IMR-90 (cell line): ENCODE data around the gene PPP1R9B. TPM values are rescaled to one million over a fixed set of nuclear protein-coding genes. Genes with fewer than 3 reads are reported as not detected.

ENCODE experiments used
- ATAC-seq: fragments of 200-7000 bp; cut with Tn5 transposase; 2 replicates; pipeline ENCODE4 v1.9.1; 2020; ENCODE audit warnings: low read depth, mild to moderate bottlenecking, moderate library complexity
- BruUV-seq: library from RNA; stranded (reverse); fragments of 400-500 nt; replicated peaks from 2 replicates; lab custom pipeline; 2021; lab: Mats Ljungman, UMichigan
- CTCF ChIA-PET: fragments of 300-600 bp; formaldehyde crosslinking; extraction: SDS; loops from one replicate; lab custom pipeline; 2021; ENCODE audit warnings: antibody characterized with exemption; lab: Yijun Ruan, JAX
- POLR2A ChIA-PET: fragments of 300-600 bp; sonication (Branson Sonifier 250); formaldehyde crosslinking; loops from one replicate; lab custom pipeline; 2022; ENCODE audit warnings: antibody characterized with exemption; ENCODE audit not compliant: unreplicated experiment; lab: Charles Lee
- DNase-seq: peaks from one replicate; pipeline ENCODE4 v3.0.0; 2013
- H2AFZ ChIP-seq: replicated peaks from 2 replicates; pipeline ENCODE3; 2013; ENCODE audit warnings: low read length, mild to moderate bottlenecking; ENCODE audit not compliant: poor library complexity
- H2AK5ac ChIP-seq: 2 replicates; pipeline ENCODE4 v1.6.1; 2013; ENCODE audit warnings: low read depth, low read length, inconsistent platforms
- H2AK9ac ChIP-seq: replicated peaks from 2 replicates; pipeline ENCODE3; 2013; ENCODE audit warnings: mild to moderate bottlenecking, low read depth, low read length, moderate library complexity; ENCODE audit not compliant: poor library complexity
- H2BK120ac ChIP-seq: 2 replicates; pipeline ENCODE4 v1.6.1; 2013; ENCODE audit warnings: low read depth, low read length, inconsistent platforms
- H2BK15ac ChIP-seq: 3 replicates; pipeline ENCODE4 v1.6.1; 2013; ENCODE audit warnings: low read depth, low read length, inconsistent platforms
- H2BK20ac ChIP-seq: 2 replicates; pipeline ENCODE4 v1.6.1; 2013; ENCODE audit warnings: low read depth, mild to moderate bottlenecking, inconsistent platforms, low read length, moderate library complexity
- H2BK5ac ChIP-seq: 2 replicates; pipeline ENCODE4 v1.6.1; 2013; ENCODE audit warnings: mild to moderate bottlenecking, low read depth, low read length, inconsistent platforms; ENCODE audit not compliant: poor library complexity, severe bottlenecking
- H3K14ac ChIP-seq: replicated peaks from 2 replicates; pipeline ENCODE4 v1.6.1; 2013; ENCODE audit warnings: low read depth, low read length, inconsistent platforms
- H3K18ac ChIP-seq: 2 replicates; pipeline ENCODE4 v1.6.1; 2013; ENCODE audit warnings: low read depth, low read length, control low read depth
- H3K23ac ChIP-seq: 2 replicates; pipeline ENCODE4 v1.6.1; 2013; ENCODE audit warnings: low read depth, low read length, inconsistent platforms
- H3K27ac ChIP-seq: 2 replicates; pipeline ENCODE4 v1.5.1; 2013; ENCODE audit warnings: mild to moderate bottlenecking, control low read depth, low read length; ENCODE audit not compliant: insufficient read depth
- H3K27me3 ChIP-seq: 2 replicates; pipeline ENCODE4 v1.6.1; 2013; ENCODE audit warnings: low read length; ENCODE audit not compliant: control insufficient read depth, insufficient read depth
- H3K36me3 ChIP-seq: 2 replicates; pipeline ENCODE4 v1.6.1; 2013; ENCODE audit warnings: low read length, mixed read lengths; ENCODE audit not compliant: control insufficient read depth, insufficient read depth
- H3K4ac ChIP-seq: 2 replicates; pipeline ENCODE4 v1.6.1; 2013; ENCODE audit warnings: low read depth, low read length, inconsistent platforms
- H3K4me1 ChIP-seq: 2 replicates; pipeline ENCODE4 v1.6.1; 2013; ENCODE audit warnings: low read length, mixed read lengths; ENCODE audit not compliant: control insufficient read depth, insufficient read depth
- H3K4me2 ChIP-seq: 2 replicates; pipeline ENCODE4 v1.6.1; 2013; ENCODE audit warnings: low read depth, mild to moderate bottlenecking, control low read depth, low read length, moderate library complexity
- H3K4me3 ChIP-seq: 2 replicates; pipeline ENCODE4 v1.5.1; 2013; ENCODE audit warnings: low read depth, mild to moderate bottlenecking, control low read depth, low read length, moderate library complexity; ENCODE audit not compliant: insufficient read depth
- H3K56ac ChIP-seq: 2 replicates; pipeline ENCODE4 v1.6.1; 2013; ENCODE audit warnings: low read length, inconsistent platforms; ENCODE audit not compliant: insufficient read depth; ENCODE audit errors: extremely low read depth
- H3K79me1 ChIP-seq, 2 experiments: 2 replicates each; pipeline ENCODE4 v1.6.1; 2013; ENCODE audit warnings: low read length in 2 of 2, inconsistent platforms in 1 of 2, low read depth in 1 of 2
- H3K9ac ChIP-seq: 2 replicates; pipeline ENCODE4 v1.6.1; 2013; ENCODE audit warnings: low read depth, low read length, control low read depth
- H3K9me1 ChIP-seq: 2 replicates; pipeline ENCODE4 v1.6.1; 2013; ENCODE audit warnings: low read length, inconsistent platforms; ENCODE audit not compliant: insufficient read depth
- H3K9me3 ChIP-seq: 2 replicates; pipeline ENCODE4 v1.6.1; 2013; ENCODE audit warnings: low read length; ENCODE audit not compliant: control insufficient read depth, insufficient read depth
- H4K20me1 ChIP-seq: 2 replicates; pipeline ENCODE4 v1.6.1; 2013; ENCODE audit warnings: low read length, inconsistent platforms; ENCODE audit not compliant: insufficient read depth
- H4K5ac ChIP-seq: 2 replicates; pipeline ENCODE4 v1.6.1; 2013; ENCODE audit warnings: mild to moderate bottlenecking, low read depth, low read length, control low read depth
- H4K8ac ChIP-seq, 2 experiments: 2 replicates each; pipeline ENCODE4 v1.6.1; 2013; ENCODE audit warnings: low read depth in 2 of 2, low read length in 2 of 2, control low read depth in 1 of 2, inconsistent platforms in 1 of 2
- H4K91ac ChIP-seq: 2 replicates; pipeline ENCODE4 v1.6.1; 2013; ENCODE audit warnings: low read depth, low read length, inconsistent platforms; ENCODE audit not compliant: insufficient read depth
- BHLHE40 ChIP-seq: fragments of 150-350 bp; IDR thresholded peaks from 2 replicates; pipeline ENCODE4 v1.6.1; 2016; ENCODE audit warnings: mild to moderate bottlenecking, low read depth, low read length
- MAFK ChIP-seq: IDR thresholded peaks from 2 replicates; pipeline ENCODE4 v1.6.1; 2012; ENCODE audit warnings: low read depth, low read length, improper control_type of control experiment
- MAZ ChIP-seq: IDR thresholded peaks from 2 replicates; pipeline ENCODE4 v1.6.1; 2012; ENCODE audit warnings: low read depth, mild to moderate bottlenecking, low read length, improper control_type of control experiment, moderate library complexity, borderline replicate concordance
- MXI1 ChIP-seq: IDR thresholded peaks from 2 replicates; pipeline ENCODE4 v1.6.1; 2012; ENCODE audit warnings: low read depth, mild to moderate bottlenecking, low read length, moderate library complexity, borderline replicate concordance
- POLR2A ChIP-seq: IDR thresholded peaks from 2 replicates; pipeline ENCODE4 v1.6.1; 2012; ENCODE audit warnings: mild to moderate bottlenecking, low read depth, low read length
- RAD21 ChIP-seq: IDR thresholded peaks from 2 replicates; pipeline ENCODE4 v1.6.1; 2012; ENCODE audit warnings: low read length, improper control_type of control experiment
- SMC3 ChIP-seq: fragments of 150-350 bp; IDR thresholded peaks from 2 replicates; pipeline ENCODE4 v1.6.1; 2016; ENCODE audit warnings: low read depth, mild to moderate bottlenecking, antibody characterized with exemption, low read length, moderate library complexity
- WGBS, 2 experiments: methylation state at CpG; one replicate each; pipeline versions ENCODE4 v1.1.5 to v1.1.7; 2013; ENCODE audit warnings: missing lambda C conversion rate in 2 of 2; ENCODE audit not compliant: insufficient read length in 1 of 2; ENCODE audit errors: extremely low coverage in 2 of 2; 5-methylcytosine and 5-hydroxymethylcytosine counted together
- dilution Hi-C: fragments of 300-500 bp; cut with HindIII; formaldehyde crosslinking; loops from one replicate; pipeline ENCODE4 v1.14.3; 2018; ENCODE audit warnings: low sequenced_read_pairs; ENCODE audit not compliant: unreplicated experiment
- in situ Hi-C: fragments of 300-500 bp; cut with MboI; formaldehyde crosslinking; loops from 3 replicates; pipeline ENCODE4 v1.14.3; 2019; ENCODE audit warnings: low sequenced_read_pairs, inconsistent platforms, mixed read lengths
- intact Hi-C: fragments of 100-400 bp; cut with micrococcal nuclease; formaldehyde crosslinking; loops from 2 replicates; pipeline ENCODE4 v1.10.0; 2022
- polyA plus RNA-seq, 3 experiments: library from polyadenylated mRNA; depleted of rRNA; stranded (reverse); fragments of >200 nt; gene quantifications; 2 replicates each; pipeline ENCODE4 v1.2.3, GENCODE V29; 2012; ENCODE audit warnings: low replicate concordance in 1 of 3
- total RNA-seq: library from RNA; depleted of rRNA; stranded (reverse); fragments of >200 nt; gene quantifications from 2 replicates; pipeline ENCODE4 v1.2.3, GENCODE V29; 2012
- TF ChIP-seq, protein P1 (sequence below): conservative IDR thresholded peaks from 2 replicates; pipeline ENCODE4 v1.5.1; 2012; ENCODE audit warnings: mild to moderate bottlenecking, low read depth, low read length, improper control_type of control experiment
- TF ChIP-seq, protein P2 (sequence below): fragments of 150-350 bp; IDR thresholded peaks from 2 replicates; pipeline ENCODE4 v1.6.1; 2016; ENCODE audit warnings: low read depth, mild to moderate bottlenecking, low read length, moderate library complexity, borderline replicate concordance

The PPP1R9B gene
- total and polyA plus RNA-seq, 2 of the 4 experiments (the other 2 are of a cell fraction) = 23.0 to 28.0 TPM

DNA sequence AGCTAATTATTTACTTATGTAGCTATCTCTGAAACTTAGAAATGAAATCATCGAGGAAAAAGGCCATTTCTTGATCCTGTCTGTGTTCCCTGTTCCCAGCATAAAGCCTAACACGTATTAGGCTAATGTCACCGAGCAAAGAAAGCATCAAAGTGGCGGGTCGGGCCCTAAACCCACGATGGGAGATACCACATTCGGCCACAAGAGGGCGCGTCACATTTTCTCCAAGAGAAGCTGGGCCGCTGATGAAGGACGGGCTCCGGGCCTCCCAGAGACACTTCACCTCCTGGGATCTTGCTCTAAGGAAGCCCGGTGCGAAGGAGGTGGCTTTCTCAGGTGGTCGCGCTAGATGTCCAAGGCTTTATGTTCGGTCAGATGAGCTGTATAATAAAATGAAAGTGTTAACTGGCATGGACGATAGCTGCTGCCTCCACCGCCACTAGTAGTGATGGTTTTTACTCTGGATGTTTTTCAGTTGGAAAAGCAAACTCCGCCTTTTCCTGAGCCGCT, 56.2 kb downstream of the PPP1R9B start:
- Histone ChIP-seq H3K18ac (peak overlapping the region; percentile 16; the same call in 1 of the 2 replicates), H3K36me3 (peaks cover 21% of the 10 kb centered on the region), H3K4me3 (peak overlapping the region; percentile 39), H3K4ac (peak overlapping the region; percentile 55), H2AK9ac (peak overlapping the region; percentile 89), H3K9me1 (no peaks in the 10 kb centered on the region), H3K14ac (no peak overlapping the region; the same call in 1 of the 2 replicates), H2BK20ac (peak overlapping the region; percentile 12; the same call in 1 of the 2 replicates), H3K9ac (peak overlapping the region; percentile 62), H2BK5ac (peak overlapping the region; percentile 53), H2AK5ac (no peak overlapping the region), H4K8ac (peak overlapping the region; percentile 68 to 84), H3K56ac (peak overlapping the region; percentile 46; the same call in 1 of the 2 replicates), H2BK120ac (peak overlapping the region; percentile 50), H3K27me3 (no peaks in the 10 kb centered on the region), H3K23ac (peak overlapping the region; percentile 21; the same call in 1 of the 2 replicates), H4K20me1 (no peaks in the 10 kb centered on the region; the same call in 1 of the 2 replicates), H3K79me1 (peaks cover 6 to 13% of the 10 kb centered on the region in 2 experiments; a peak in 3 of 4 replicates), H3K27ac (peak overlapping the region; percentile 36; the same call in 1 of the 2 replicates), H3K4me1 (peaks cover 5% of the 10 kb centered on the region; the same call in 1 of the 2 replicates), H4K91ac (no peak overlapping the region), H3K9me3 (no peaks in the 10 kb centered on the region), H2BK15ac (peak overlapping the region; percentile 40; the same call in 2 of the 3 replicates), H3K4me2 (peak overlapping the region; percentile 87), H2AFZ (peak overlapping the region; percentile 95), H4K5ac (peak overlapping the region; percentile 19)
- TF ChIP-seq MXI1 (0 out of 2 replicates have a peak, but pooled peaks have one; percentile 18), MAFK (no peak), RAD21 (peak; percentile 65), SMC3 (peak; percentile 70), MAZ (0 out of 2 replicates have a peak, but pooled peaks have one; percentile 14), BHLHE40 (no peak), POLR2A (no peak)
- TF ChIP-seq, protein P1, sequence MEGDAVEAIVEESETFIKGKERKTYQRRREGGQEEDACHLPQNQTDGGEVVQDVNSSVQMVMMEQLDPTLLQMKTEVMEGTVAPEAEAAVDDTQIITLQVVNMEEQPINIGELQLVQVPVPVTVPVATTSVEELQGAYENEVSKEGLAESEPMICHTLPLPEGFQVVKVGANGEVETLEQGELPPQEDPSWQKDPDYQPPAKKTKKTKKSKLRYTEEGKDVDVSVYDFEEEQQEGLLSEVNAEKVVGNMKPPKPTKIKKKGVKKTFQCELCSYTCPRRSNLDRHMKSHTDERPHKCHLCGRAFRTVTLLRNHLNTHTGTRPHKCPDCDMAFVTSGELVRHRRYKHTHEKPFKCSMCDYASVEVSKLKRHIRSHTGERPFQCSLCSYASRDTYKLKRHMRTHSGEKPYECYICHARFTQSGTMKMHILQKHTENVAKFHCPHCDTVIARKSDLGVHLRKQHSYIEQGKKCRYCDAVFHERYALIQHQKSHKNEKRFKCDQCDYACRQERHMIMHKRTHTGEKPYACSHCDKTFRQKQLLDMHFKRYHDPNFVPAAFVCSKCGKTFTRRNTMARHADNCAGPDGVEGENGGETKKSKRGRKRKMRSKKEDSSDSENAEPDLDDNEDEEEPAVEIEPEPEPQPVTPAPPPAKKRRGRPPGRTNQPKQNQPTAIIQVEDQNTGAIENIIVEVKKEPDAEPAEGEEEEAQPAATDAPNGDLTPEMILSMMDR = peak; percentile 74
- TF ChIP-seq, protein P2, sequence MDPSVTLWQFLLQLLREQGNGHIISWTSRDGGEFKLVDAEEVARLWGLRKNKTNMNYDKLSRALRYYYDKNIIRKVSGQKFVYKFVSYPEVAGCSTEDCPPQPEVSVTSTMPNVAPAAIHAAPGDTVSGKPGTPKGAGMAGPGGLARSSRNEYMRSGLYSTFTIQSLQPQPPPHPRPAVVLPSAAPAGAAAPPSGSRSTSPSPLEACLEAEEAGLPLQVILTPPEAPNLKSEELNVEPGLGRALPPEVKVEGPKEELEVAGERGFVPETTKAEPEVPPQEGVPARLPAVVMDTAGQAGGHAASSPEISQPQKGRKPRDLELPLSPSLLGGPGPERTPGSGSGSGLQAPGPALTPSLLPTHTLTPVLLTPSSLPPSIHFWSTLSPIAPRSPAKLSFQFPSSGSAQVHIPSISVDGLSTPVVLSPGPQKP = no peak
- dilution Hi-C loops = no loop called here
- peak; percentile 81 for DNase-seq
- no TSS peak for BruUV-seq
- peak; percentile 63 for ATAC-seq
- POLR2A ChIA-PET = interaction anchor here (1.6 kb wide), 1 partner anchor 67 kb away, joined by 4 read pairs; no protein-coding TSS in a partner anchor
- CTCF ChIA-PET = interaction anchor here (0.6 to 2.5 kb wide), 20 partner anchors 14 to 239 kb away, joined by 3 to 15 read pairs (median 4); partner anchors contain the start of gene ITGA3
- intact Hi-C loops = loop anchor here (1.0 to 2.0 kb wide), 3 partner anchors 55 to 203 kb away; no protein-coding TSS in a partner anchor
- in situ Hi-C loops = loop anchor here (5.0 kb wide), 1 partner anchor 203 kb away; no protein-coding TSS in a partner anchor
- 7% methylated on average over 5 of the region's 21 CpGs; no CpG with 5 or more reads in 1 of the 2 experiments for WGBS, 2 experiments
